ENCODE results near the gene WNT2B. TPM values are rescaled to one million over a fixed set of nuclear protein-coding genes. Genes with fewer than 3 reads are reported as not detected.

The WNT2B gene
- 1 to 10 TPM; 2.7 to 6.3 (median 3.8) TPM for total RNA-seq

GRCh38 chr1:112508278-112509004 lies at the start of gene WNT2B:
WNT2B (plus strand) TSS chr1:112508965; CDS start chr1:112509263, 298 bp downstream.
- WGBS = 1% methylated on average over 35 of the region's 69 CpGs
- intact Hi-C loops (cut with DNase I) = no loop called here
- no peaks in the 10 kb centered on the region for H3K9me3 ChIP-seq
- H3K27ac ChIP-seq (replicated peaks in 1 of 4) = peak within 1 kb of the TSS in 2 of 4 donors; percentile 21 to 25
- TF ChIP-seq POLR2A (IDR thresholded peaks at IDR 0.05; ENCODE audit: low read depth) (no peak), CTCF (IDR thresholded peaks at IDR 0.05) (no peak), EP300 (IDR thresholded peaks at IDR 0.05) (no peak), POLR2AphosphoS5 (IDR thresholded peaks at IDR 0.05) (no peak)
- peak within 1 kb of the TSS; percentile 57 to 72 (median 58) for H3K4me3 ChIP-seq
- DNase-seq (ENCODE audit: extremely low spot score) = no peak
- H3K36me3 ChIP-seq = no peaks in the 10 kb centered on the region
- H3K27me3 ChIP-seq = peaks cover 0 to 63% (median 16%) of the 10 kb centered on the region in 4 donors
- peaks cover 14 to 34% (median 20%) of the 10 kb centered on the region in 4 donors for H3K4me1 ChIP-seq

GRCh38 chr1:112460615-112461014 lies 48.1 kb upstream of the WNT2B start:
- H3K27me3 ChIP-seq = no peaks in the 10 kb centered on the region
- no peak for DNase-seq (ENCODE audit: extremely low spot score)
- H3K4me3 ChIP-seq = no peak overlapping the region
- TF ChIP-seq POLR2AphosphoS5 (IDR thresholded peaks at IDR 0.05) (no peak), POLR2A (IDR thresholded peaks at IDR 0.05; ENCODE audit: low read depth) (no peak), EP300 (IDR thresholded peaks at IDR 0.05) (no peak), CTCF (IDR thresholded peaks at IDR 0.05) (no peak)
- WGBS = 44% methylated on average over 2 of the region's 2 CpGs
- H3K4me1 ChIP-seq = peaks cover 10 to 52% (median 13%) of the 10 kb centered on the region in 4 donors
- H3K9me3 ChIP-seq = no peaks in the 10 kb centered on the region
- H3K27ac ChIP-seq (replicated peaks in 1 of 4) = no peak overlapping the region
- peaks cover 15 to 33% (median 25%) of the 10 kb centered on the region in 4 donors for H3K36me3 ChIP-seq
- intact Hi-C loops (cut with DNase I) = loop anchor here (10.0 kb wide), 1 partner anchor 244 kb away; the partner anchor contains the start of gene RHOC

- intact Hi-C loops (cut with DNase I) = loop anchor here (10.0 kb wide), 1 partner anchor 243 kb away; the partner anchor contains the start of gene RHOC
- Histone ChIP-seq H3K36me3 (peaks cover 9 to 25% (median 18%) of the 10 kb centered on the region in 4 donors), H3K27me3 (no peaks in the 10 kb centered on the region), H3K4me1 (peaks cover 15 to 60% (median 20%) of the 10 kb centered on the region in 4 donors), H3K9me3 (no peaks in the 10 kb centered on the region), H3K27ac (replicated peaks in 1 of 4) (peak overlapping the region in 1 of 4 donors; percentile 38), H3K4me3 (no peak overlapping the region)
- no peak for DNase-seq (ENCODE audit: extremely low spot score)
- TF ChIP-seq CTCF (IDR thresholded peaks at IDR 0.05) = no peak
- TF ChIP-seq POLR2AphosphoS5 (IDR thresholded peaks at IDR 0.05) = no peak
- TF ChIP-seq POLR2A (IDR thresholded peaks at IDR 0.05; ENCODE audit: low read depth) = no peak
- no peak for TF ChIP-seq EP300 (IDR thresholded peaks at IDR 0.05)
- 89% methylated on average over 3 of the region's 3 CpGs for WGBS
Measured at GRCh38 chr1:112461200-112461871, 47.4 kb upstream of the WNT2B start.

GRCh38 chr1:112462953-112463279 lies 45.8 kb upstream of the WNT2B start:
- no peaks in the 10 kb centered on the region for H3K27me3 ChIP-seq
- DNase-seq (ENCODE audit: extremely low spot score) = no peak
- no peak overlapping the region for H3K4me3 ChIP-seq
- peaks cover 23 to 71% (median 30%) of the 10 kb centered on the region in 4 donors for H3K4me1 ChIP-seq
- H3K27ac ChIP-seq (replicated peaks in 1 of 4) = peak overlapping the region in 1 of 4 donors; percentile 38
- intact Hi-C loops (cut with DNase I) = loop anchor here (10.0 kb wide), 1 partner anchor 242 kb away; the partner anchor contains the start of gene RHOC
- no peaks in the 10 kb centered on the region for H3K9me3 ChIP-seq
- TF ChIP-seq EP300 (IDR thresholded peaks at IDR 0.05) (no peak), POLR2AphosphoS5 (IDR thresholded peaks at IDR 0.05) (no peak), CTCF (IDR thresholded peaks at IDR 0.05) (no peak), POLR2A (IDR thresholded peaks at IDR 0.05; ENCODE audit: low read depth) (no peak)
- 83% methylated on average over 1 of the region's 1 CpG for whole genome bisulfite sequencing
- H3K36me3 ChIP-seq = peaks cover 0 to 10% (median 4%) of the 10 kb centered on the region in 4 donors

All from esophagus muscularis mucosa (tissue), 4 donors.